Brain microvascular endothelial cell (primary cell): ENCODE results near the gene PEAR1.

Experiments
- DNase-seq: peaks from one replicate; pipeline ENCODE4 v3.0.0-alpha.2; 2020
- H3K27ac ChIP-seq: fragments of 250-450 bp; sonication (Bioruptor Pico); 2 replicates; pipeline ENCODE4 v1.5.1; 2020; ENCODE audit warnings: mild to moderate bottlenecking, moderate library complexity
- H3K27me3 ChIP-seq: fragments of 250-450 bp; sonication (Bioruptor Pico); replicated peaks from 2 replicates; pipeline ENCODE4 v1.5.1; 2020; ENCODE audit warnings: mild to moderate bottlenecking
- H3K36me3 ChIP-seq: fragments of 250-450 bp; sonication (Bioruptor Pico); replicated peaks from 2 replicates; pipeline ENCODE4 v1.5.1; 2020; ENCODE audit warnings: mild to moderate bottlenecking
- H3K4me3 ChIP-seq: 2 replicates; pipeline ENCODE4 v1.5.1; 2011; ENCODE audit warnings: low read depth, mild to moderate bottlenecking, control low read depth, low read length, moderate library complexity
- in situ Hi-C: cut with HindIII; loops from 2 replicates; pipeline ENCODE4 v1.10.0; 2017; ENCODE audit warnings: low sequenced_read_pairs, low pct_ligation_motif_present
- TF ChIP-seq, protein P1 (sequence below): IDR thresholded peaks from 2 replicates; pipeline ENCODE4 v1.5.1; 2011; ENCODE audit warnings: low read depth, mild to moderate bottlenecking, moderate library complexity, low read length, control low read depth, inconsistent platforms; ENCODE audit errors: missing control alignments

PEAR1 gene

DNA sequence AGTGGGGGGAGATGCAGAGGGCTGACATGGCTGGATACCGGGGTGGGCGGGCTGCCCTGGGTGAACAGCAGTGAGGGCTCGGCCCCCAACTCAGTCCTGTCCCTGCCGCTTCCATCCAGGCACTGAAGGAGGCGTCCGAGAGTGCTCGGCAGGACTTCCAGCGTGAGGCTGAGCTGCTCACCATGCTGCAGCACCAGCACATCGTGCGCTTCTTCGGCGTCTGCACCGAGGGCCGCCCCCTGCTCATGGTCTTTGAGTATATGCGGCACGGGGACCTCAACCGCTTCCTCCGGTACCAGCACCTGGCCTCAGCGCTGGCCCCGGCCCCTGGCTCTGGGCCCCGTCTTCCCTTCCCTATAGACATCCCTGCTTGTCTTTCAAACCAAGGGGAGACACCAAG is 17.2 kb upstream of the PEAR1 start:
- DNase-seq = no peak
- Histone ChIP-seq H3K4me3 (no peak overlapping the region), H3K27me3 (peaks cover 7% of the 10 kb centered on the region), H3K27ac (no peak overlapping the region), H3K36me3 (no peaks in the 10 kb centered on the region)
- TF ChIP-seq, protein P1, sequence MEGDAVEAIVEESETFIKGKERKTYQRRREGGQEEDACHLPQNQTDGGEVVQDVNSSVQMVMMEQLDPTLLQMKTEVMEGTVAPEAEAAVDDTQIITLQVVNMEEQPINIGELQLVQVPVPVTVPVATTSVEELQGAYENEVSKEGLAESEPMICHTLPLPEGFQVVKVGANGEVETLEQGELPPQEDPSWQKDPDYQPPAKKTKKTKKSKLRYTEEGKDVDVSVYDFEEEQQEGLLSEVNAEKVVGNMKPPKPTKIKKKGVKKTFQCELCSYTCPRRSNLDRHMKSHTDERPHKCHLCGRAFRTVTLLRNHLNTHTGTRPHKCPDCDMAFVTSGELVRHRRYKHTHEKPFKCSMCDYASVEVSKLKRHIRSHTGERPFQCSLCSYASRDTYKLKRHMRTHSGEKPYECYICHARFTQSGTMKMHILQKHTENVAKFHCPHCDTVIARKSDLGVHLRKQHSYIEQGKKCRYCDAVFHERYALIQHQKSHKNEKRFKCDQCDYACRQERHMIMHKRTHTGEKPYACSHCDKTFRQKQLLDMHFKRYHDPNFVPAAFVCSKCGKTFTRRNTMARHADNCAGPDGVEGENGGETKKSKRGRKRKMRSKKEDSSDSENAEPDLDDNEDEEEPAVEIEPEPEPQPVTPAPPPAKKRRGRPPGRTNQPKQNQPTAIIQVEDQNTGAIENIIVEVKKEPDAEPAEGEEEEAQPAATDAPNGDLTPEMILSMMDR = peak; percentile 64
- in situ Hi-C loops = no loop called here

DNA sequence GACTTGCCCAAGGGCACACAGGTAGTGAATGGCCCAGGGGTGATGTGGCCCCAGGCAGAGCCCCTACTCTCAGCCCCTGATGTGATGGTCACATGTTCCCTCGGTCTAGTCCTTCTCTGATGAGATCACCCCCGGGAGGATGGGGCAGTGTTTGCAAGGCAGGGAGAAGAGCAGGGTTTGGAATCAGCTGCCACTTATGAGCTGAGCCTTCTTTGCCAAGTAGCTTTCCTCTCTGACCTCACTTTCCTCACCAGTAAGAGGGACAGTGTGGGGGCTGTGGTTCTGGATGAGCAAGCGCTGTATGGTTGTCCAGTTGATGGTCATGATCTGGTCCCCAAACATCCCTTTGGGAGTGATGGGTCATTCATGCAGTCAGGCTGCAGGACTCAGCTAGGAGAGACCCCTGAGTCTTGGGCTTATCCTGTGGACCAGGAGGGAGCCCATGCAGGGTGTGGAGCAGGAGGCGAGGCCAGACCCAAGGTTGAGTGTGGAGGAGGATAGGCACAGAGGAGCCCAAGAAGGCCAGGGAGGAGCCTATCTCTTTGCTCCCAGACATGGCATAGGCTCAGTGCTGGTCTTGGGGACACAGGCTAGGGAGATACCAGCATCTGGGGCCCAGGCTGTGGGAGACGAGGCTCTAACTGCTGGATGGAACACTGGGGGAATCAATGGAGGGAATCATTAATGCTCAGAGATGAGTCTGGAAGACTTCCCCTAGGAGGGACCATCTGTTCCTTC is 15.9 kb upstream of the PEAR1 start:
- in situ Hi-C loops = no loop called here
- Histone ChIP-seq H3K27me3 (peaks cover 13% of the 10 kb centered on the region), H3K27ac (no peak overlapping the region), H3K36me3 (no peaks in the 10 kb centered on the region), H3K4me3 (no peak overlapping the region)
- TF ChIP-seq, protein P1 = no peak
- DNase-seq = no peak

DNA sequence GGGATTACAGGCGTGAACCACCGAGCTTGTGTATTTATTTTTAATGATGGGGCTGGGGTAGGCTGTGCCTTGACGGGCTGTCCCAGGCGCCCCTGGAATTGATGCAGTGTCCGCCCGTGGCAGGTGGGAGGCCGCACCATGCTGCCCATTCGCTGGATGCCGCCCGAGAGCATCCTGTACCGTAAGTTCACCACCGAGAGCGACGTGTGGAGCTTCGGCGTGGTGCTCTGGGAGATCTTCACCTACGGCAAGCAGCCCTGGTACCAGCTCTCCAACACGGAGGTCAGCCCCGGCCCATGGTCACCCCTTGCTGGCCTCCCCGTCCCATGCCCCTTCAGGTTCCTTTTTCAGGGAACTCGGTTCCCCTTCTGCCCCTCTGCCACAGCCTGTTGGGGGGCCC is 13.6 kb upstream of the PEAR1 start:
- Histone ChIP-seq H3K27me3 (peaks cover 17% of the 10 kb centered on the region), H3K36me3 (no peaks in the 10 kb centered on the region)
- in situ Hi-C loops = no loop called here

DNA sequence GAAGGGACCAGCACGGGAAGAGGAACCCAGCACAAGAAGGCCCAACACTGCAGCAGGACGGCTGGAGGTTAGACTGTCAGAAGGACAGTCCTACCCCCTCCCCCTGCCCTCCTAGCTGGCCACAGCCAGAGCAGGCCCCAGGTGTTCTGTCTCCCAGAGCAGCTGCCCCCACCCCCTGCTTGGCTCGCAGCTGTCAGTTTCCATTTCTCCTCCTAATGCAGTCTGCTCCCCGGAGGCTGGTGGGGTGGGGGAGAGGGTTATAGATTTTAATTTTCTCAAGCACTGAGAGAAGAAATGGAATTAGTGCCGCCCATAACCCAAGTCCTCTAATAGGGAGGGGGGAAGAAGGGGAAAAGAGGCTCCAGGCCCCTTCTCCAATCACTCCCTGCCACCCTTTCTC is 13.0 kb upstream of the PEAR1 start:
- H3K27me3 ChIP-seq = peaks cover 20% of the 10 kb centered on the region
- DNase-seq = no peak
- no peak overlapping the region for H3K4me3 ChIP-seq
- TF ChIP-seq, protein P1 = no peak
- H3K27ac ChIP-seq = no peak overlapping the region
- no peaks in the 10 kb centered on the region for H3K36me3 ChIP-seq
- in situ Hi-C loops = no loop called here

More for the DNA sequence above, 13.6 kb upstream of the PEAR1 start:
- H3K4me3 ChIP-seq = no peak overlapping the region
- H3K27ac ChIP-seq = no peak overlapping the region
- TF ChIP-seq, protein P1 = no peak
- no peak for DNase-seq

DNA sequence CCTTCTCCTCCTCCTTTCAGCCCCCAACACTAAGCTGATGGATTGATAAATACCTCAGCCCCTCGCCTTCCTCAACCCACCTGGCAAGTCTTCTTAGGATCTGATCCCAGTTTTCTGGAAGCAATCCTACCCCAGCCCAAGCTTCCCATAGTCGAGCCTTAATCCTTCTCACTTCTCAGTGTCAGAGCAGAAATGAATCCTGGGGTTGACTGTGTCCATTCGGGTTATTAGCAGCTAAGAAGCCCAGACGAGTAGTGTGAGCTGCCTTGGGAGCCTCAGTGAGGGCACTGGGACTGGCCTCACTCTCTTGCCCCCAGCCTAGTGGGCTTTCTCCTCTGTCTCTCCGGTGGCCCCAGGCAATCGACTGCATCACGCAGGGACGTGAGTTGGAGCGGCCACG is 12.4 kb upstream of the PEAR1 start:
- in situ Hi-C loops = no loop called here
- Histone ChIP-seq H3K27ac (no peak overlapping the region), H3K27me3 (peaks cover 24% of the 10 kb centered on the region), H3K4me3 (no peak overlapping the region), H3K36me3 (no peaks in the 10 kb centered on the region)
- TF ChIP-seq, protein P1 = no peak
- no peak for DNase-seq

DNA sequence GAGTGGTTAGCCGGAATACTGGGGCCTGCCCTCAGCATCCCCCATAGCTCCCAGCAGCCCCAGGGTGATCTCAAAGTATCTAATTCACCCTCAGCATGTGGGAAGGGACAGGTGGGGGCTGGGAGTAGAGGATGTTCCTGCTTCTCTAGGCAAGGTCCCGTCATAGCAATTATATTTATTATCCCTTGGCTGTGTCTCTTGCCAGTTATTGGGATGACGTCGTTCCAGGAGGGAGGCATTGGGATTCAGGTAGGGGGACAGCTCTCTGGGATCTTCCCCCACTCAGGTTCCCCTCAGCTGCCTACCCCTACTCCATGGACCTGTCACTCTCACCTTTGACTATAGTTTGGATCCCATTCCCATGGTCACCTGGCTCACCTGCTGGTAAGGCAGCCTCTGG is 11.9 kb upstream of the PEAR1 start:
- Histone ChIP-seq H3K27ac (no peak overlapping the region), H3K27me3 (peaks cover 27% of the 10 kb centered on the region), H3K36me3 (no peaks in the 10 kb centered on the region), H3K4me3 (no peak overlapping the region)
- no peak for DNase-seq
- TF ChIP-seq, protein P1 = no peak
- in situ Hi-C loops = no loop called here
